Colonic mucosa (tissue), 4 donors: ENCODE results near the gene GAS5. TPM values are rescaled to one million over a fixed set of nuclear protein-coding genes. Genes with fewer than 3 reads are reported as not detected.

Experiments
- DNase-seq: peaks from one replicate; pipeline ENCODE4 v3.0.0-alpha.2; 2020
- H3K27ac ChIP-seq: fragments of 200-600 bp; one replicate; pipeline ENCODE4 v1.8.0; 2021
- H3K27me3 ChIP-seq: fragments of 200-600 bp; one replicate; pipeline ENCODE4 v1.8.0; 2021
- H3K36me3 ChIP-seq: fragments of 200-600 bp; one replicate; pipeline ENCODE4 v1.8.0; 2021
- H3K4me1 ChIP-seq: fragments of 200-600 bp; one replicate; pipeline ENCODE4 v1.8.0; 2021; ENCODE audit warnings: mild to moderate bottlenecking
- H3K4me3 ChIP-seq: fragments of 200-600 bp; one replicate; pipeline ENCODE4 v1.8.0; 2021
- H3K9ac ChIP-seq, 2 donors: one replicate each; pipeline ENCODE4 v1.7.0; 2013; ENCODE audit warnings: control low read depth in 2 of 2, low read depth in 2 of 2, low read length in 2 of 2
- H3K9me3 ChIP-seq: fragments of 200-600 bp; one replicate; pipeline ENCODE4 v1.8.0; 2021
- CTCF ChIP-seq: fragments of 200-600 bp; IDR thresholded peaks from one replicate; pipeline ENCODE4 v1.8.0; 2022; ENCODE audit warnings: antibody characterized with exemption, mild to moderate bottlenecking
- intact Hi-C: fragments of 100-400 bp; cut with DNase I; formaldehyde crosslinking; loops from one replicate; pipeline ENCODE4 v1.14.1; 2022
- total RNA-seq, 2 donors: library from RNA; stranded (reverse); fragmentation: NEBNext Ultra II Directional in 1 of 2; extraction: Animal tissue kit (Norgen Biotek cat#: 25700) in 1 of 2; gene quantifications; one replicate each; pipeline ENCODE4 v1.2.1, GENCODE V29; 2021
- donor health status: healthy.
- donor health status: DM: no; HTN: no; CAD: no.
- donor health status: DM: no; HTN: no; CAD: no.

The GAS5 gene
- total RNA-seq, 2 donors from 2014 or later, result 207 to 247 TPM

- Histone ChIP-seq H3K4me3 (no peak overlapping the region), H3K27me3 (no peaks in the 10 kb centered on the region), H3K9ac (no peak overlapping the region), H3K36me3 (no peaks in the 10 kb centered on the region), H3K27ac (no peak overlapping the region), H3K4me1 (no peaks in the 10 kb centered on the region), H3K9me3 (no peaks in the 10 kb centered on the region)
- intact Hi-C loops, result no loop called here
- TF ChIP-seq CTCF, result no peak
- no peak for DNase-seq
These were observed 45.3 kb upstream of the GAS5 start for GRCh38 chr1:173913111-173913510.

DNA sequence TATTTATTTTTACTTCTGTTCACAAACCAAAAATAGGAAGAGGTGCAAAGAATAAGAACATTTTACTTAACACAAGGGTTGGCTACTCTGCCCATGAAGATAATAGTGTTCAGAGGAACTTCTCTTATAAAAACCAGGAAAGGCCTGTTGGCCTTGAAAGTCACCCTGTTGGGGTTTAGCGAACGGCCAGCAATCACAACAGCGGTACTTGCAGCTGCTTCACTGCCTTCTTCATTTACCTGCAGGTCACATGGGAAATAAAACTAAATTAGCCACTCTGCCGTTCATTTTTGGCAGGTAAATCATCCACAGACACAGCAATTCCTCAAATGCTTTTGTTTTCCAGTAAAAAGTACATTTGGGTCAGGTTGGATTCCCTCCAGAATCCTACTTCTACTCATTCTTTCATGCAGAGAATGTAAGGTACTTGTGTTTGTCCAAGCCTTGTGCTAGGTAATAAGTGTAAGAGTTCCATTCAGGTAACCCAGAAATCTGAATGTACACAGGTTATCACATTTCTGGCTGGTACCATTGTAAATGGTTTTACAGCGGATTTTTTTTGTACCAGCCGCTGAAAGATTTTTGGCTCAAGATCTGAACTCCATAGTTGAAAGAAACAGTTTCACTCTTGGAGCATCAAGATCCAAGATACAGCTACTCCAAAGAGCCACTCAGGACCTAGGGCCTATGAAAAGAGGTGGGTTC lies 36.2 kb upstream of the GAS5 start:
- no peak for DNase-seq
- H3K4me3 ChIP-seq, result no peak overlapping the region
- H3K9me3 ChIP-seq, result no peaks in the 10 kb centered on the region
- H3K9ac ChIP-seq, result no peak overlapping the region
- no peaks in the 10 kb centered on the region for H3K36me3 ChIP-seq
- TF ChIP-seq CTCF, result no peak
- no peak overlapping the region for H3K27ac ChIP-seq
- H3K4me1 ChIP-seq, result no peaks in the 10 kb centered on the region
- no peaks in the 10 kb centered on the region for H3K27me3 ChIP-seq
- intact Hi-C loops, result no loop called here

DNA sequence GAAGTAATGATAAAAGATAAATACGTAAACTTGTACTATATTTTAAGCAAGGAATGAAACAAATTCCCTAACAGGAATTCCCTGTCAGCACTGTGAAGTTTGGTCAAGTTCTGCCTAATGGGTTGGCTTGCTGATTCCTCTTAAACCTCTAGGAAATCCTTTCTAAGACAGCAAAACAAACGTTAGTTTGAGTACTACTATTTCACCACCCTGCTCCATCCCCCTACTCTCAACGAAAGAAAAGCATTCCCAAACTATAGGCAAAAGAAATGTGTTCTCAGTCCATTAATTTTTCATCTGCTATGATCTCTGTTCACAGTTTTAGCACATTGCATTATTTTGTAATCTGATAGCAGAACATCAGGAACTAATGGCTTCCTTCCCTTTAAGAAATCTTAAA lies 33.2 kb upstream of the GAS5 start:
- Histone ChIP-seq H3K27me3 (no peaks in the 10 kb centered on the region), H3K4me3 (no peak overlapping the region), H3K36me3 (no peaks in the 10 kb centered on the region), H3K9me3 (no peaks in the 10 kb centered on the region), H3K9ac (no peak overlapping the region), H3K4me1 (no peaks in the 10 kb centered on the region), H3K27ac (no peak overlapping the region)
- intact Hi-C loops, result no loop called here
- DNase-seq, result no peak
- TF ChIP-seq CTCF, result no peak

GRCh38 chr1:173900427-173900826 lies 32.6 kb upstream of the GAS5 start:
- intact Hi-C loops, result no loop called here
- Histone ChIP-seq H3K9me3 (no peaks in the 10 kb centered on the region), H3K4me1 (no peaks in the 10 kb centered on the region), H3K36me3 (no peaks in the 10 kb centered on the region), H3K9ac (no peak overlapping the region), H3K4me3 (no peak overlapping the region), H3K27me3 (no peaks in the 10 kb centered on the region), H3K27ac (no peak overlapping the region)
- TF ChIP-seq CTCF, result no peak
- no peak for DNase-seq

GRCh38 chr1:173894189-173894588 lies 26.4 kb upstream of the GAS5 start:
- intact Hi-C loops, result no loop called here
- Histone ChIP-seq H3K9ac (no peak overlapping the region), H3K27ac (no peak overlapping the region), H3K36me3 (no peaks in the 10 kb centered on the region), H3K4me3 (no peak overlapping the region), H3K27me3 (no peaks in the 10 kb centered on the region), H3K4me1 (no peaks in the 10 kb centered on the region), H3K9me3 (no peaks in the 10 kb centered on the region)
- DNase-seq, result no peak
- TF ChIP-seq CTCF, result no peak
